ENCODE results near the gene GFRA1.

Gene GFRA1

GRCh38 chr10:116307455-116307854, 34.4 kb upstream of the GFRA1 start:
- Mint-ChIP-seq H3K9me3 (peaks cover 4% of the 10 kb centered on the region), H3K36me3 (ENCODE audit: low read depth) (no peaks in the 10 kb centered on the region), H3K4me1 (peaks cover 12% of the 10 kb centered on the region), H3K4me3 (no peak overlapping the region), H3K27ac (no peak overlapping the region), H3K27me3 (ENCODE audit: low read depth) (no peaks in the 10 kb centered on the region)
- no peak for TF ChIP-seq CTCF (IDR thresholded peaks at IDR 0.05; ENCODE audit: unreplicated experiment in 3 of 3)

- Mint-ChIP-seq H3K36me3 (ENCODE audit: low read depth) (no peaks in the 10 kb centered on the region), H3K4me1 (peaks cover 10% of the 10 kb centered on the region), H3K27ac (no peak overlapping the region), H3K4me3 (no peak overlapping the region), H3K9me3 (peaks cover 4% of the 10 kb centered on the region), H3K27me3 (ENCODE audit: low read depth) (no peaks in the 10 kb centered on the region)
- no peak for TF ChIP-seq CTCF (IDR thresholded peaks at IDR 0.05; ENCODE audit: unreplicated experiment in 3 of 3)
These were observed 33.8 kb upstream of the GFRA1 start for GRCh38 chr10:116306847-116307246.

- Mint-ChIP-seq H3K4me1 (peaks cover 9% of the 10 kb centered on the region), H3K27ac (no peak overlapping the region), H3K36me3 (ENCODE audit: low read depth) (no peaks in the 10 kb centered on the region), H3K4me3 (no peak overlapping the region), H3K9me3 (peaks cover 4% of the 10 kb centered on the region), H3K27me3 (ENCODE audit: low read depth) (no peaks in the 10 kb centered on the region)
- no peak for TF ChIP-seq CTCF (IDR thresholded peaks at IDR 0.05; ENCODE audit: unreplicated experiment in 3 of 3)
These were observed 31.9 kb upstream of the GFRA1 start for GRCh38 chr10:116304923-116305322.

- H3K36me3 Mint-ChIP-seq (ENCODE audit: low read depth) = no peaks in the 10 kb centered on the region
- no peak overlapping the region for H3K4me3 Mint-ChIP-seq
These were observed 27.5 kb upstream of the GFRA1 start for GRCh38 chr10:116300542-116300941.

GRCh38 chr10:116298586-116298985, 25.6 kb upstream of the GFRA1 start:
- no peak for TF ChIP-seq CTCF (IDR thresholded peaks at IDR 0.05; ENCODE audit: unreplicated experiment in 3 of 3)
- Mint-ChIP-seq H3K9me3 (no peaks in the 10 kb centered on the region), H3K4me1 (peaks cover 22% of the 10 kb centered on the region), H3K36me3 (ENCODE audit: low read depth) (no peaks in the 10 kb centered on the region), H3K4me3 (no peak overlapping the region), H3K27me3 (ENCODE audit: low read depth) (peaks cover 7% of the 10 kb centered on the region), H3K27ac (no peak overlapping the region)

More at GRCh38 chr10:116300542-116300941, 27.5 kb upstream of the GFRA1 start:
- Mint-ChIP-seq H3K4me1 (peaks cover 22% of the 10 kb centered on the region), H3K9me3 (peaks cover 4% of the 10 kb centered on the region), H3K27me3 (ENCODE audit: low read depth) (peaks cover 7% of the 10 kb centered on the region), H3K27ac (peak overlapping the region in 2 of 3 experiments; percentile 25 to 62)
- no peak for TF ChIP-seq CTCF (IDR thresholded peaks at IDR 0.05; ENCODE audit: unreplicated experiment in 3 of 3)

GRCh38 chr10:116296291-116296721, 23.3 kb upstream of the GFRA1 start:
- peaks cover 7% of the 10 kb centered on the region for H3K27me3 Mint-ChIP-seq (ENCODE audit: low read depth)
- peak overlapping the region; percentile 30 to 52 (median 49) for H3K27ac Mint-ChIP-seq
- peaks cover 22% of the 10 kb centered on the region for H3K4me1 Mint-ChIP-seq
- no peak for TF ChIP-seq CTCF (IDR thresholded peaks at IDR 0.05; ENCODE audit: unreplicated experiment in 3 of 3)
- no peaks in the 10 kb centered on the region for H3K9me3 Mint-ChIP-seq
- H3K4me3 Mint-ChIP-seq = no peak overlapping the region
- H3K36me3 Mint-ChIP-seq (ENCODE audit: low read depth) = no peaks in the 10 kb centered on the region

Data from nephron (organoid).